ENCODE results near the gene GLCE.
A peak's percentile ranks its signal among the peaks of the same experiment; 100 is the strongest.

DNA sequence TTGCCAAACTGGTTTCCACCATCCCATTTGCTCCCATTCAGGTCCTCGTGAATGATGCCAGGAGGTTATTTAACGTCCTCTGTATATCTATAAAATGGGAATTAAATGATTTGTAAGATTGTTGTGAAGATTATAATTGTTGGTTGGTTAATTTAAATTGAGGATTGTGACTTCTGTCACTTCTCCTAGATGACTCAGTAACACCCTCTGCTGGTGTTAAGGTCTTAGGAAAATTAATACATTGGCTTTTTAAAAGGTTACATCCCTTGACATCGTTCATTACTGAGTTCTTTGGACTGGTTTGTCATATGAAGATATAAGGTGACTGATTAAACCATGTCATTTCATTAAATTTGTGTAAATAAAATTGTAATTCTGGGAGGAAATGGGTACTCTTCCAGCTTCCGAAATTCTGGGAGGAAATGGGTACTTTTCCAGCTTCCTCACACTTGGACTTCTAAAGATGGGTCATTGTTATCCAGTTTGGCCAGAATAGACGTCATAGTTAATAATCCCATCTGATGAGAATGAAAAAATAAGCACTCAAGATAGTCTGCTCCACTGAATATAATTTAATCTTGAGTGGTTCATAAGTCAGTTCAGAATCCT is 105.0 kb downstream of the GLCE start:
- TF ChIP-seq CREB1 (IDR thresholded peaks at IDR 0.05; ENCODE audit: low read depth) = no peak
- TF ChIP-seq RB1 (IDR thresholded peaks at IDR 0.05; ENCODE audit: borderline replicate concordance) = no peak
- TF ChIP-seq, protein P1, sequence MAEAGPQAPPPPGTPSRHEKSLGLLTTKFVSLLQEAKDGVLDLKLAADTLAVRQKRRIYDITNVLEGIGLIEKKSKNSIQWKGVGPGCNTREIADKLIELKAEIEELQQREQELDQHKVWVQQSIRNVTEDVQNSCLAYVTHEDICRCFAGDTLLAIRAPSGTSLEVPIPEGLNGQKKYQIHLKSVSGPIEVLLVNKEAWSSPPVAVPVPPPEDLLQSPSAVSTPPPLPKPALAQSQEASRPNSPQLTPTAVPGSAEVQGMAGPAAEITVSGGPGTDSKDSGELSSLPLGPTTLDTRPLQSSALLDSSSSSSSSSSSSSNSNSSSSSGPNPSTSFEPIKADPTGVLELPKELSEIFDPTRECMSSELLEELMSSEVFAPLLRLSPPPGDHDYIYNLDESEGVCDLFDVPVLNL (IDR thresholded peaks at IDR 0.05; ENCODE audit: low read depth, low read length) = no peak
- TF ChIP-seq, protein P2, sequence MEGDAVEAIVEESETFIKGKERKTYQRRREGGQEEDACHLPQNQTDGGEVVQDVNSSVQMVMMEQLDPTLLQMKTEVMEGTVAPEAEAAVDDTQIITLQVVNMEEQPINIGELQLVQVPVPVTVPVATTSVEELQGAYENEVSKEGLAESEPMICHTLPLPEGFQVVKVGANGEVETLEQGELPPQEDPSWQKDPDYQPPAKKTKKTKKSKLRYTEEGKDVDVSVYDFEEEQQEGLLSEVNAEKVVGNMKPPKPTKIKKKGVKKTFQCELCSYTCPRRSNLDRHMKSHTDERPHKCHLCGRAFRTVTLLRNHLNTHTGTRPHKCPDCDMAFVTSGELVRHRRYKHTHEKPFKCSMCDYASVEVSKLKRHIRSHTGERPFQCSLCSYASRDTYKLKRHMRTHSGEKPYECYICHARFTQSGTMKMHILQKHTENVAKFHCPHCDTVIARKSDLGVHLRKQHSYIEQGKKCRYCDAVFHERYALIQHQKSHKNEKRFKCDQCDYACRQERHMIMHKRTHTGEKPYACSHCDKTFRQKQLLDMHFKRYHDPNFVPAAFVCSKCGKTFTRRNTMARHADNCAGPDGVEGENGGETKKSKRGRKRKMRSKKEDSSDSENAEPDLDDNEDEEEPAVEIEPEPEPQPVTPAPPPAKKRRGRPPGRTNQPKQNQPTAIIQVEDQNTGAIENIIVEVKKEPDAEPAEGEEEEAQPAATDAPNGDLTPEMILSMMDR (IDR thresholded peaks at IDR 0.05 in 2 of 3, conservative IDR thresholded peaks at IDR 0.05 in 1 of 3; ENCODE audit: control insufficient read depth in 2 of 3, extremely low read depth in 1 of 3, insufficient read depth in 1 of 3, low read depth in 3 of 3, low read length in 3 of 3) = peak; percentile 34 to 49 (median 42); a peak in 4 of 6 replicates
- no peak for TF ChIP-seq NR2F1 (conservative IDR thresholded peaks at IDR 0.05)
- TF ChIP-seq SUZ12 (IDR thresholded peaks at IDR 0.05; ENCODE audit: unreplicated experiment) = no peak
- no peak for TF ChIP-seq GATAD2B (conservative IDR thresholded peaks at IDR 0.05; ENCODE audit: low read depth)

Data from GM12878 (cell line).